ENCODE results near the gene FAM153A.
"Not testable (repeated sequence)": the region's sequence is repeated elsewhere in the genome, so short reads cannot be mapped to it uniquely, and the experiment has no call there.

Gene FAM153A

DNA sequence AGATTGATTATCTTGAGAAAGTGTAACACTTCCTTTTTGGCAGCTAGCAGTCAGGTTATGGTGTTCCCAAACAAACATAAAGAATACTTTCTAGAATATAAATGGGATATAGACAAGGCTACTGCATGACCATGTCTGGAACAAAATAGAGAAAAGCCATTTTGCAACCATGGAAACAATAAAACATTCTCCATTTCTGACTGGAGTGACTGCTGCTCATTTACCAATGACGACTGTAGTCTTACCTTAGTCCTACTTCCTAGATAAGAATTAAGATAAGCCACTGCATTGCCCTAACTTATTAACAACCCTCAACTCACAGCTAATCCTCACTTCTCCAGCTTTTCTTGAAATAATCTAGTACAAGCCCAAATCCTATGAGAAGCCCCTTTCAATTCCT, 100.8 kb downstream of the FAM153A start:
- in situ Hi-C loops (cut with HindIII; ENCODE audit: low sequenced_read_pairs); DNase-seq (ENCODE audit: low read depth); H3K4me3 ChIP-seq (ENCODE audit: low read depth, low read length): not testable (repeated sequence)

Measured in astrocyte of the cerebellum (primary cell).